ENCODE results near the gene HTR1D.

- TF ChIP-seq EP300 (conservative IDR thresholded peaks at IDR 0.05; ENCODE audit: poor library complexity, severe bottlenecking), result no peak
- TF ChIP-seq CTCF (IDR thresholded peaks at IDR 0.05; ENCODE audit: poor library complexity, severe bottlenecking), result no peak
- TF ChIP-seq POLR2AphosphoS5 (IDR thresholded peaks at IDR 0.05), result no peak
- no peak for TF ChIP-seq EZH2 (IDR thresholded peaks at IDR 0.05; ENCODE audit: borderline replicate concordance, insufficient read depth, low read length, poor library complexity, severe bottlenecking)
- no peak for TF ChIP-seq SMC3 (conservative IDR thresholded peaks at IDR 0.05; ENCODE audit: poor library complexity)
- TF ChIP-seq, protein P1, sequence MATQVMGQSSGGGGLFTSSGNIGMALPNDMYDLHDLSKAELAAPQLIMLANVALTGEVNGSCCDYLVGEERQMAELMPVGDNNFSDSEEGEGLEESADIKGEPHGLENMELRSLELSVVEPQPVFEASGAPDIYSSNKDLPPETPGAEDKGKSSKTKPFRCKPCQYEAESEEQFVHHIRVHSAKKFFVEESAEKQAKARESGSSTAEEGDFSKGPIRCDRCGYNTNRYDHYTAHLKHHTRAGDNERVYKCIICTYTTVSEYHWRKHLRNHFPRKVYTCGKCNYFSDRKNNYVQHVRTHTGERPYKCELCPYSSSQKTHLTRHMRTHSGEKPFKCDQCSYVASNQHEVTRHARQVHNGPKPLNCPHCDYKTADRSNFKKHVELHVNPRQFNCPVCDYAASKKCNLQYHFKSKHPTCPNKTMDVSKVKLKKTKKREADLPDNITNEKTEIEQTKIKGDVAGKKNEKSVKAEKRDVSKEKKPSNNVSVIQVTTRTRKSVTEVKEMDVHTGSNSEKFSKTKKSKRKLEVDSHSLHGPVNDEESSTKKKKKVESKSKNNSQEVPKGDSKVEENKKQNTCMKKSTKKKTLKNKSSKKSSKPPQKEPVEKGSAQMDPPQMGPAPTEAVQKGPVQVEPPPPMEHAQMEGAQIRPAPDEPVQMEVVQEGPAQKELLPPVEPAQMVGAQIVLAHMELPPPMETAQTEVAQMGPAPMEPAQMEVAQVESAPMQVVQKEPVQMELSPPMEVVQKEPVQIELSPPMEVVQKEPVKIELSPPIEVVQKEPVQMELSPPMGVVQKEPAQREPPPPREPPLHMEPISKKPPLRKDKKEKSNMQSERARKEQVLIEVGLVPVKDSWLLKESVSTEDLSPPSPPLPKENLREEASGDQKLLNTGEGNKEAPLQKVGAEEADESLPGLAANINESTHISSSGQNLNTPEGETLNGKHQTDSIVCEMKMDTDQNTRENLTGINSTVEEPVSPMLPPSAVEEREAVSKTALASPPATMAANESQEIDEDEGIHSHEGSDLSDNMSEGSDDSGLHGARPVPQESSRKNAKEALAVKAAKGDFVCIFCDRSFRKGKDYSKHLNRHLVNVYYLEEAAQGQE (IDR thresholded peaks at IDR 0.05; ENCODE audit: borderline replicate concordance), result no peak
Measured at GRCh38 chr1:23215751-23216449, 1.4 kb downstream of the HTR1D start.
